HG02870 (cell line): ENCODE data around the gene CDK2AP2.
A peak's percentile ranks its signal among the peaks of the same experiment; 100 is the strongest.
"Not testable (repeated sequence)": the region's sequence is repeated elsewhere in the genome, so short reads cannot be mapped to it uniquely, and the experiment has no call there.

Source experiments
- ATAC-seq: cut with Tn5 transposase; IDR thresholded peaks from one replicate; pipeline ENCODE4 v1.9.1; 2021; ENCODE audit warnings: mild to moderate bottlenecking, moderate library complexity; ENCODE audit not compliant: unreplicated experiment

The CDK2AP2 gene

GRCh38 chr11:67491276-67492068 is 16.5 kb downstream of the CDK2AP2 start:
- no peak for ATAC-seq

- ATAC-seq, result no peak
Measured at GRCh38 chr11:67490727-67491065, 17.3 kb downstream of the CDK2AP2 start.

DNA sequence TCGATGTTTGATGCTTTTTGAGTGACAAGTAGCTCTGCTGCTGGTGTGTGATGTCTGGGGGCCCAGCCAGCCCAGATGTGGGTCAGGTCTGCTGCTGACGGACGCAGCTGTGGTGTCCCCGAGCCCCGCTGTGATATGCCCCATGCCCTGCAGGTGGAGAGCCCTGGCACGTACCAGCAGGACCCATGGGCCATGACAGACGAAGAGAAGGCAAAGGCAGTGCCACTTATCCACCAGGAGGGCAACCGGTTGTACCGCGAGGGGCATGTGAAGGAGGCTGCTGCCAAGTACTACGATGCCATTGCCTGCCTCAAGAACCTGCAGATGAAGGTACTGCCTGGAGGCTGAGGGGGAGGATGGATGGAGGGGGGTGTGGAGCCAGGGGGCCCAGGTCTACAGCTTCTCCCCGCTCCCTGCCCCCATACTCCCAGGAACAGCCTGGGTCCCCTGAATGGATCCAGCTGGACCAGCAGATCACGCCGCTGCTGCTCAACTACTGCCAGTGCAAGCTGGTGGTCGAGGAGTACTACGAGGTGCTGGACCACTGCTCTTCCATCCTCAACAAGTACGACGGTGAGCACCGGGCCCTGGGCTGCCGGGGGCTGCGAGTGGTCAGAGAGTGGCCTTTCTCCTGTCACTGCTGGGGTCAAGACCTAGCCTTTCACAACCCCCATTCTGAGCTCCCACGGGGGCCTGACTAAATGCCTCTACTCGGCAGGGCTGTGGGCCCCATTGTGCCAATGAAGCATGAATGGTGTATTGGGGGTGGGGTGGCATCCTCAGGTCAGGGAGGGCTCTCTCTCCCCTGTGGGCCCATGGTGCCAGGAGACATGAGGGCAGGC is 17.9 kb downstream of the CDK2AP2 start:
- ATAC-seq, result no peak

DNA sequence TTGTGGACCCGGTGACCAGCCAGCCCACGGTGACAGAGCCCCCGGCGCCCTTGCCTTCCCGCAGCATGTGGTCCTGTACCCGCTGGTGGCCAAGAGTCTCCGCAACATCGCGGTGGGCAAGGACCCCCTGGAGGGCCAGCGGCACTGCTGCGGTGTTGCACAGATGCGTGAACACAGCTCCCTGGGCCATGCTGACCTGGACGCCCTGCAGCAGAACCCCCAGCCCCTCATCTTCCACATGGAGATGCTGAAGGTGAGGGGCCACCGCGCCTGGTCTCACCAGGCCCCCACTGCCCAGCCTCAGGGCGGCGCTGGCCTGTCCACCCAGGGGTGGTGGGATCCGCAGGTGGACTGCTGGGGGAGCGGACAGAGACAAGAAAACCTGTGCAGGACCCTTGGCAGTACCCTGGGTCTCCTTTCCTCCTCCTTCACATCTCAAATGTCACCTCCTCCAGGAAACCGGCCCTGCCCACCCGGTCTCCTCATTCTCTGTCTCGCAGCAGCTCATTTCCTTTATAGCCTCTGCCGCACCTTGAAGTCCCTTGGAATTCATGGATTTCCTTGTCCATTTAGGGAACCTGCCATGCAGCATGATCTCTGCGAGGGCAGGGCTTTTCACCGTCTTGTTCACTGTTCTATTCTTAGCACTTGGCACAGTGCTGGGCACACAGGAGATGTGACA is 18.6 kb downstream of the CDK2AP2 start:
- ATAC-seq, result no peak

DNA sequence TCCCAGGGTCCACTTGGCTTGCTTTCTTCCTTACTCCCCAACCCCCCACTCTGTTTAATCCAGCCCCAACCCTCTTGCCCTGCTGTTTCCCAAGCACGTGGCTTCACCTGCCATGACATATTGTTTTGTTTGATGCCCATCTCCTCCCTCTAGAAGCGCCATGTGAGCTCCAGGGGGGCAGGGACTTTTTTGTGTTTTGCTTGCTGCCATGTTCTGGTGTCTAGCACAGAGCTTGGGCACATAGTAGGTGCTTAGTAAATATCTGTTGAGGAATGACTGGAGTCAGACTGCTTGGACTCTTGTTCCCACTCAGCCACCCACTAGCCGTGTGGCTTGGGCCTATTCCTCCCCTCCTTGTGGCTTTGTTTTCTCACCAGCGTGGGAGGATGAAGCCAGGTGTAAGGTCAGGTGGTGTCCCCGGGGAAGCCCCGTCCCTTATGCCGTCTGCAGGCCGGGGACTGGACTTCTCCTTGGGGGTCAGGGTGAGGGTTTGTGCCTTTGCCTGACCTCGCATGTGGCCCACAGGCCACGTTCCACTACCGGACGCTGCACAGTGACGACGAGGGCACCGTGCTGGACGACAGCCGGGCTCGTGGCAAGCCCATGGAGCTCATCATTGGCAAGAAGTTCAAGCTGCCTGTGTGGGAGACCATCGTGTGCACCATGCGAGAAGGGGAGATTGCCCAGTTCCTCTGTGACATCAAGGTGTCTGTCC is 21.3 kb downstream of the CDK2AP2 start:
- ATAC-seq, result no peak

- ATAC-seq, result not testable (repeated sequence)
Measured at GRCh38 chr11:67485873-67486361, 22.0 kb downstream of the CDK2AP2 start.

GRCh38 chr11:67484847-67485311 is 23.1 kb downstream of the CDK2AP2 start:
- ATAC-seq, result no peak

DNA sequence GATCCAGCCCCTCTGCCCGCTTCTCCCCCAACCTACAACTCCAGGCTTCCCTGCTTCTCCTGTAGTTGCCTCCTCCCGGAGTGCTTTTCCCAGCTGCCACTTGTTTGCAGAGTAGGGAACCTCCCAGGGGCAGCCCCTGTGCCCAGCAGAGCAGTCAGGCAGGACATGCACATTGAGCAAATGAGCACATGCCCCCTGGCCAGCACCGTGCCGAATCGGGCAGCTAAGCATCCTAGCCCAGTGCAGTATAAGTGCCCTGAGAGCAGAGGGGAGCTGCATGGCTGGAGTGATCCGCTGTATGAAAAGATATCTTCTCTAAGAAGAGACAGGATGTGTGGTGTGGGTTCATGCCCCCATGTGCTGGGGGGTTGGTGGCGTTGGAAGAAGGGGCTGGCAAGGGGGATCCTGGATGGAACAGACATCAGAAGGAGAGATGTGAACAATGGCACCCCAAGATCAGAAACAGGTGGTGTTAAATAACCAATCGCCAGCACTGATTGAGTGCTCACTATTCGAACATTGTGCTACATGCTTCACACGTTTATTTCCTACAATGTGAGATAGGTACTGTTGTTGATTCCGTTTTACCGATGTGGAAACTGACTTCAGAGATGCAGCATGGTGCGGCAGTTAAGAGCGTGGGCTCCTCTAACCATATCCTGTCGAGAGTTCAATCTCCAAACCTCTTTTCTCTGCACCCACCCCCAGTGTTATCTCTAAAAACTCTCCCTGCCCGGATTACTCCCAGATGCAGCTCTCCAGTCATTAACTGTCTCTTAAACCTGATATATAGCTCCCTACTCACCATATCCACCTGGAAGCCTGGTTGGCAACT is 23.9 kb downstream of the CDK2AP2 start:
- no peak for ATAC-seq

DNA sequence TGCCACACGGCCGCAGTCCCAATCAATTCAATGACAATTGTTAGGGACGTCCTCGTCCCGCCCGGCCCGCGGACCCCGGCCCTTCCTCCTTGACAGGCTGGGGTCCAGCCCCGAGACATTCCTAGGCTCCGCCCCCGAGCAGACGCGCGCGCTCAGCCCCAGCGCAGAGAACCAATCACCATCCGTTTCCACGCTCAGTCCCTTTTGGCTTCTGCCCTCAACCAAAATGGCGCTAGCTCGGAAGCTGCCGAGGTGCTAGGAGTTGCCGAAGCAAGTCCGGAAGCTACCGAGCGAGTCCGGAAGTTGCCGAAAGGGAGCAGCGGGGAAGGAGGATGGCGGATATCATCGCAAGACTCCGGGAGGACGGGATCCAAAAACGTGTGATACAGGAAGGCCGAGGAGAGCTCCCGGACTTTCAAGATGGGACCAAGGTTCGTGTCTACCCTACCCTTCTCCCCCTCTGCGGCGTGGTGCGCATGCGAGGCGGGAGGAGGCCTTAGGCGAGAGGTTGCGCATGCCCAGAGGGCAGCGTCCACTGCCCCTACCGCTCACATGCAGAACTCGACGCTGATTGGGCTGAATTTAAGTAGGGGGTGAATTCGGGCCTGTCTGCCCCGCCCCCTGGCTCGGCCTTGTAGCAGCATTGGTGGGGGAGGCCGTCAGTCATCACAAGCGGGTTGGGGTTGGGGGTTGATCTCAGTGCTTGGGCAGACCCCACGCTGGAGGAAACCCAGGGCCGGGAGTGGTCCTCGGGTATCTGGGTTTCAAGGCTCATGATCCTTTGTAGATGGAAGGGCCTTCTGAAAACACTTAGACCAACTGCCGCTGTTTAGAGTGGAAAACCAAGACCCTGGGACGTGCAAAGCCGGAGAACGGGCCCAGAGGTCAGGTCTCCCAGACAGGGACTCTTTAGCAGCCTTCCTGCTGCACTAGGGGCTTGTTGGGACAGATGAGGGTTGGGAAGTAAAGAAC is 24.8 kb downstream of the CDK2AP2 start, which contains the start of gene AIP:
Gene AIP (plus strand): TSS at position 200 of the 972 bp plus-strand sequence. CDS start 133 bp downstream, at position 333.
- ATAC-seq, result peak; percentile 54

DNA sequence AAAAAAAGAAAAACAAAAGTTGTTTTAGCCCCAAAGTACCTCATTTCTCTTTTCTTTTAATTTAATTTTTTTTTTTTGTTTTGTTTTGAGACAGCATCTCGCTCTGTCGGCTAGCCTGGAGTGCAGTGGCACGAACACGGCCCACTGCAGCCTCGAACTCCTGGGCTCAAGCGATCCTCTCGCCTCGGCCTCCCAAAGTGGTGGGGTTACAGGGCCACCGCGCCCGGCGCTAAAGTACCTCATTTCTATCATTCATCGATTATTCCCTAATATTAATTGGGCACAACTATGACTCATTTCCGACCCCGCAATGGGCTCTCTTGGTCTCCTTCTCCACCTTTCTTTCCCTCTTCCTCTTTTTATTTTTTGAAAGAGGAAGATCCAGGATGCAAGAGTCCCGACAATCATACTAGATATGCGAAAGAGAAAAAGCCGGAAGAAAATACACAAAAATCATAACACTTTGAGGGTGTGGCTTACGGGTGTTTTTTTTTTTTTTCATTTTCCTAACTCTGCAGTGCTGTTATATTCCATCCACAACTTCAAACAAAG is 25.6 kb downstream of the CDK2AP2 start:
- ATAC-seq, result no peak

GRCh38 chr11:67477344-67478050 is 30.5 kb downstream of the CDK2AP2 start:
- ATAC-seq, result not testable (repeated sequence)

GRCh38 chr11:67476692-67477091 is 31.3 kb downstream of the CDK2AP2 start:
- ATAC-seq, result not testable (repeated sequence)

DNA sequence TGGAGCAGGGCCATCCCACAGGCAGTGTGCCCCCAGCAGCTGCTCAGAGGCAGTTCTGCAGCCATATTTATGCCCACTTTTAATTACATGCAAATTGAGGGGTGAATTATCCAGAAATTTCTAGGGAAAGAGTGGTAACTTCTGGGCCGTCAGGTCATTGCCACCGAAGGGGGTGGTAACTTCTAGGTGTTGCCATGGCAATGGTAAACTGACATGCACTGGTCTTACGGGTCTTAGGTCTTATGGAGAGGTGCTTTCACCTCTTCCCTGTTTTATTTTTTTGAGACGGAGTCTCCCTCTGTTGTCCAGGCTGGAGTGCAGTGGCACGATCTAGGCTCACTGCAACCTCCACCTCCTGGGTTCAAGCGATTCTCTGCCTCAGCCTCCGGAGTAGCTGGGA is 35.1 kb downstream of the CDK2AP2 start:
- ATAC-seq, result no peak

- ATAC-seq, result no peak
Measured at GRCh38 chr11:67470337-67471002, 37.5 kb downstream of the CDK2AP2 start.

DNA sequence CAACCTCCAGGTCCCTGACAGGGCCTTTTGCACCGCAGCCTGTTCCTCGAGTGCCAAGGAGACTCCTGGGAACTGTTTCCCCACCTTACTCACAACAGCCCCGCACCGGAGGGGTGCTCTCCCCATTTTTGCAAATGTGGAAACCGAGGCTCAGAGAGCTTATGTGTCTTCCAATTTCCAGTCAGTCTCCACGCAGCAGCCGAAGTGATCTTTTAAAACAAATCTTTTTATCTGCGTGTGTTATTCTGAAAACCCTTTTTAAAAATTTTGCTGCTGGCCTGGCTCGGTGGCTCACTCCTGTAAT is 38.5 kb downstream of the CDK2AP2 start:
- peak; percentile 2 for ATAC-seq

DNA sequence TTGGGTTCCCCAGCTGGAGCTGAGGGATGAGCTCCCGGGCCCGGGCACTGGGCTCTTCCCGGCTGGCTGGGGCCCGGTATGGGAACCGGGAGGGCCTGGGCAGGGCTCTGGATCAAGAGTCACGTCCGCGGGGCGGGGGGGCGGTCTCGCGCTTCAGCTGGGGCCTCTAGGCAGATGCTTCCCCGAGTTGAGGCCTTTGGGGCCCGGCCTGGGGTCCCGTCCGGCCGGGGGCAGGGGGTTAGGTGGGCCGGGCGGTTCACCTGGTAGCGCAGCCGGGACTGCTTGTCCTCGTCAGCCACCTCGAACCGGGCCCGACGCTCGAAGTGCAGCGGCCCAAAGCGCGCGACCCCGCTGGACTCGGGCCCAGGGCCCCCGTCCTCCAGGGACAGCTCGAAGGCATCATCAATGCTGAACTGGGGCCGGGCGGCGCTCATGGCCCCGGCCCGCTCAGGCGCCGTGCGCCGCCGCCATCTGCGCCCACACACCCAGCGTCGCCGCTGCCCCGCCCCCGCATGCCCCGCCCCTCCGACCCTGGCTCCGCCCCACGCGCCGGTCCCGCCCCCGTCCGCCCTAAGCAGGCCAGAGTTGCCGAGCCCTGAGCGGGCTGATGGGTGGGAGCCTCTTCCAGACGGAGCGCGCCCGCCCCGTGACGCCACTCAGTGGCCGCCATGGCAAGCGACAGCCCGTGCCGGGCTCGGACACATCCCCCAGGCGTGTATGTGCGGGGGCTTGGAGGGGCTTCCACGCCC is 39.0 kb downstream of the CDK2AP2 start, which contains the start of gene TMEM134:
Gene TMEM134 (minus strand): TSS at position 493 of the 749 bp plus-strand sequence. CDS start 59 bp downstream, at position 434.
- peak; percentile 65 for ATAC-seq
